Left ventricle myocardium inferior (tissue), 1 donor: ENCODE measurements around the gene MAP1B. TPM values are rescaled to one million over a fixed set of nuclear protein-coding genes. Genes with fewer than 3 reads are reported as not detected.

Experiments used
- DNase-seq: peaks from one replicate; pipeline ENCODE4 v3.0.0-alpha.2; 2020
- H3K27ac ChIP-seq: fragments of 200-600 bp; replicated peaks from 2 replicates; pipeline ENCODE4 v1.8.0; 2021
- H3K27me3 ChIP-seq: fragments of 200-600 bp; 2 replicates; pipeline ENCODE4 v1.8.0; 2021; ENCODE audit warnings: low read depth
- H3K36me3 ChIP-seq: fragments of 200-600 bp; 2 replicates; pipeline ENCODE4 v1.8.0; 2021
- H3K4me1 ChIP-seq: fragments of 200-600 bp; 2 replicates; pipeline ENCODE4 v1.8.0; 2021
- H3K4me3 ChIP-seq: fragments of 200-600 bp; 2 replicates; pipeline ENCODE4 v1.8.0; 2021; ENCODE audit warnings: mild to moderate bottlenecking, moderate library complexity
- H3K9me3 ChIP-seq: fragments of 200-600 bp; replicated peaks from 2 replicates; pipeline ENCODE4 v1.8.0; 2021
- CTCF ChIP-seq: fragments of 200-600 bp; IDR thresholded peaks from 2 replicates; pipeline ENCODE4 v1.8.0; 2021; ENCODE audit warnings: antibody characterized with exemption, mild to moderate bottlenecking, borderline replicate concordance
- intact Hi-C: fragments of 100-400 bp; cut with micrococcal nuclease; formaldehyde crosslinking; loops from one replicate; pipeline ENCODE4 v1.11.0; 2022
- total RNA-seq: library from RNA; stranded (reverse); fragmentation: NEBNext Ultra II Directional; extraction: Animal tissue kit (Norgen Biotek cat#: 25700); gene quantifications from one replicate; pipeline ENCODE4 v1.2.1, GENCODE V29; 2021
- donor health status: DM: no; HTN: yes; CAD: no; lungs with severe emphysema.

The MAP1B gene
- total RNA-seq, 1 donor from 2014 or later, result 73.2 TPM

- intact Hi-C loops, result loop anchor here (5.0 kb wide), 1 partner anchor 301 kb away; no protein-coding TSS in a partner anchor
- Histone ChIP-seq H3K27ac (no peak overlapping the region), H3K4me1 (peaks cover 57% of the 10 kb centered on the region), H3K36me3 (no peaks in the 10 kb centered on the region), H3K27me3 (no peaks in the 10 kb centered on the region), H3K4me3 (no peak overlapping the region), H3K9me3 (no peaks in the 10 kb centered on the region)
- TF ChIP-seq CTCF, result no peak
- no peak for DNase-seq
Measured at GRCh38 chr5:72251386-72251785, 144.1 kb downstream of the MAP1B start.

DNA sequence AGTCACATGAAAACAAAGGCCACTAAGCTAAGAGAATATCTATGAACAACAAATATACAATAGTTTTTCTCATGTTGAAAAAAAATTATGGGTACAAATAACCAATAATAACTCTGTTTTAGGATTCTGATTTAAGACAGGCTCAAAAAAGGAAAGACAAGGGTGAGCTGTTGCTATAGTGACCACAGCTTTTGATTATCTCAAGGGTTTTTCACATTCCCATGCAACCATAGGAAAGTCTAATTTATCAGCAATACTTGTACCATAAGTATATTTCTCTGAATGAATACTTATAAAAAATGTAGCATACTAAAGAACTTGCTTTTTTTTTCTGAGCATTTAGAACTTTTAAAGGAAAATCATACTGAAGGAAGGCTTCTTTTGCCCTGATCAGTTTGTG lies 144.7 kb downstream of the MAP1B start:
- intact Hi-C loops, result loop anchor here (5.0 kb wide), 1 partner anchor 300 kb away; no protein-coding TSS in a partner anchor
- H3K9me3 ChIP-seq, result no peaks in the 10 kb centered on the region

DNA sequence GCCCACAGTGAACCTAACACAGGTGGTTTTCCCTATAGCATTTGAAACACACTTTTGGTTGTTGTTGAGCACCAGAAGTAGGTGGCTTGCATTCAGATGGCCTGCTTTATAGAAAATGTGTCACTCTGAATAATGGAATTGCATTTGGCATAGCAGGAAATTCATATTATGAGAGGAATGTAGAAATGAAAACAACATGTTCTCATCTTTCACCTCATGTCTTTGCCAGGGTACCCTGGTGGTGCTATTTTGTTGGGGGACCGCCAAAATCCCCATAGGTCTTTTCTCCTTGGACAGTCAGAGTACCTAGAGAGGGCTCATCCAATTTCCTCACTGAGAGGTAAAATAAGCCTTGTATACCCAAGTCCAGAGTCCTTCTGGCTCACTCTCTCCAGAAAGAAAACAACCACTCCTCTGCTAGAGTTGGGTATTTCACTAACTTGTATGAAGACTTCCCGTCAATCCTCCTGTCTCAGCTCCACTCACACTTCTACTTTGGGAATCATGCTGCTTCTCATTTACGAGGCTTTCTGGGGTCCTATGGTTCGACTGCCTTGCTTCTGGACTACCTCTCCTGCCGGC lies 145.4 kb downstream of the MAP1B start:
- DNase-seq, result no peak
- no peaks in the 10 kb centered on the region for H3K9me3 ChIP-seq
- no peak overlapping the region for H3K4me3 ChIP-seq
- intact Hi-C loops, result loop anchor here (5.0 kb wide), 1 partner anchor 300 kb away; no protein-coding TSS in a partner anchor
- H3K4me1 ChIP-seq, result peaks cover 48% of the 10 kb centered on the region
- no peak overlapping the region for H3K27ac ChIP-seq
- no peaks in the 10 kb centered on the region for H3K36me3 ChIP-seq
- no peaks in the 10 kb centered on the region for H3K27me3 ChIP-seq
- no peak for TF ChIP-seq CTCF

More for the DNA sequence above, 144.7 kb downstream of the MAP1B start:
- Histone ChIP-seq H3K4me3 (no peak overlapping the region), H3K27ac (no peak overlapping the region), H3K36me3 (no peaks in the 10 kb centered on the region), H3K27me3 (no peaks in the 10 kb centered on the region), H3K4me1 (peaks cover 54% of the 10 kb centered on the region)
- TF ChIP-seq CTCF, result no peak
- DNase-seq, result no peak

- no peaks in the 10 kb centered on the region for H3K9me3 ChIP-seq
- no peak for TF ChIP-seq CTCF
- no peak overlapping the region for H3K27ac ChIP-seq
- intact Hi-C loops, result no loop called here
- H3K4me1 ChIP-seq, result peaks cover 33% of the 10 kb centered on the region
- DNase-seq, result no peak
- no peaks in the 10 kb centered on the region for H3K36me3 ChIP-seq
- H3K27me3 ChIP-seq, result no peaks in the 10 kb centered on the region
- no peak overlapping the region for H3K4me3 ChIP-seq
Measured at GRCh38 chr5:72255237-72255636, 148.0 kb downstream of the MAP1B start.

- Histone ChIP-seq H3K27me3 (no peaks in the 10 kb centered on the region), H3K9me3 (no peaks in the 10 kb centered on the region), H3K4me3 (no peak overlapping the region), H3K36me3 (no peaks in the 10 kb centered on the region), H3K27ac (no peak overlapping the region), H3K4me1 (peaks cover 33% of the 10 kb centered on the region)
- no peak for DNase-seq
- intact Hi-C loops, result no loop called here
- no peak for TF ChIP-seq CTCF
Measured at GRCh38 chr5:72255670-72256069, 148.4 kb downstream of the MAP1B start.
